ENCODE measurements around the gene NAV3. TPM values are rescaled to one million over a fixed set of nuclear protein-coding genes. Genes with fewer than 3 reads are reported as not detected.

Gene NAV3
- total RNA-seq, 2 experiments from 2014 or later, result not detected

GRCh38 chr12:77925536-77926108 lies 94.9 kb downstream of the NAV3 start:
- no peak overlapping the region for H3K27ac Mint-ChIP-seq
- Histone ChIP-seq H3K4me1 (ENCODE audit: insufficient read depth, low read length) (no peaks in the 10 kb centered on the region), H3K36me3 (ENCODE audit: insufficient read depth, low read length) (no peaks in the 10 kb centered on the region), H3K4me3 (ENCODE audit: low read length) (no peak overlapping the region), H3K9me3 (ENCODE audit: control insufficient read depth in 1 of 2, insufficient read depth in 1 of 2, low read length in 2 of 2) (peaks cover 0 to 3% of the 10 kb centered on the region in 2 experiments), H3K27me3 (ENCODE audit: control insufficient read depth in 1 of 2, insufficient read depth in 2 of 2, low read length in 2 of 2) (no peaks in the 10 kb centered on the region), H3K27ac (ENCODE audit: low read depth in 1 of 2, low read length in 2 of 2) (no peak overlapping the region)
- POLR2A ChIA-PET, result no interaction called here
- CTCF ChIA-PET, result no interaction called here
- intact Hi-C loops (cut with DNase I, micrococcal nuclease), result no loop called here
- TF ChIP-seq CTCF (IDR thresholded peaks at IDR 0.05), result no peak
- H3K4me3 Mint-ChIP-seq, result no peak overlapping the region
- H3K9me3 Mint-ChIP-seq, result peaks cover 4% of the 10 kb centered on the region
- DNase-seq, result peak in 2 of 14 experiments; percentile 2 to 3
- no peaks in the 10 kb centered on the region for H3K27me3 Mint-ChIP-seq
- no peak for ATAC-seq (ENCODE audit: poor library complexity)
- H3K36me3 Mint-ChIP-seq (ENCODE audit: low read depth), result no peaks in the 10 kb centered on the region
- H3K4me1 Mint-ChIP-seq (ENCODE audit: low read depth), result no peaks in the 10 kb centered on the region

GRCh38 chr12:77928078-77928477 lies 97.4 kb downstream of the NAV3 start:
- no peaks in the 10 kb centered on the region for H3K36me3 Mint-ChIP-seq (ENCODE audit: low read depth)
- DNase-seq, result no peak
- H3K4me1 Mint-ChIP-seq (ENCODE audit: low read depth), result no peaks in the 10 kb centered on the region
- no peak overlapping the region for H3K4me3 Mint-ChIP-seq
- no peak overlapping the region for H3K27ac Mint-ChIP-seq
- Histone ChIP-seq H3K27me3 (ENCODE audit: control insufficient read depth in 1 of 2, insufficient read depth in 2 of 2, low read length in 2 of 2) (no peaks in the 10 kb centered on the region), H3K4me1 (ENCODE audit: insufficient read depth, low read length) (no peaks in the 10 kb centered on the region), H3K4me3 (ENCODE audit: low read length) (no peak overlapping the region), H3K9me3 (ENCODE audit: control insufficient read depth in 1 of 2, insufficient read depth in 1 of 2, low read length in 2 of 2) (peaks cover 0 to 3% of the 10 kb centered on the region in 2 experiments), H3K36me3 (ENCODE audit: insufficient read depth, low read length) (no peaks in the 10 kb centered on the region), H3K27ac (ENCODE audit: low read depth in 1 of 2, low read length in 2 of 2) (no peak overlapping the region)
- H3K9me3 Mint-ChIP-seq, result peaks cover 6% of the 10 kb centered on the region
- ChIA-PET CTCF (interaction anchor here (0.7 to 1.0 kb wide), 2 partner anchors 10 to 333 kb away, joined by 3 read pairs; no protein-coding TSS in a partner anchor), POLR2A (interaction anchor here (1.3 kb wide), 1 partner anchor 8 kb away, joined by 3 read pairs; no protein-coding TSS in a partner anchor)
- ATAC-seq (ENCODE audit: poor library complexity), result no peak
- H3K27me3 Mint-ChIP-seq, result no peaks in the 10 kb centered on the region
- intact Hi-C loops (cut with DNase I, micrococcal nuclease), result no loop called here
- TF ChIP-seq CTCF (IDR thresholded peaks at IDR 0.05), result no peak

DNA sequence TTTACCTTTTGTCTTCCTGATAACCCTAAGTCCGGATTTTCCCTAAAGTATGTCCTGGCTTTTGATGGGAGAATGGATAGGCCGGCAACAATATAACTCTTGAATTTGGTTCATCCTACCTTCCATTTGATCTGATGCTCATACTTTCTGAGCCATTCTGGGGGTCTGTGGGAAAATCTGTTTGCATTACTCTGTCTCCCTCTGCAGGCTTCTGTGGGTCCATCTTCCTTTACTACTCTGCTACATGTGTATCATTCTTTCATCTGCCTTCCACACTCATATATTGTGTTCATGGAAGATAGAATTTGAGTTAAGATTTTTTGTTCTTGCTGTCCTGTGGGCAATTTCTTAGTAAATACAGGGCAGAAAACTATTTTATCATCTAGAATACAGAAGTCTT lies 101.5 kb downstream of the NAV3 start:
- Histone ChIP-seq H3K4me3 (ENCODE audit: low read length) (no peak overlapping the region), H3K27ac (ENCODE audit: low read depth in 1 of 2, low read length in 2 of 2) (no peak overlapping the region), H3K27me3 (ENCODE audit: control insufficient read depth in 1 of 2, insufficient read depth in 2 of 2, low read length in 2 of 2) (no peaks in the 10 kb centered on the region), H3K9me3 (ENCODE audit: control insufficient read depth in 1 of 2, insufficient read depth in 1 of 2, low read length in 2 of 2) (peaks cover 0 to 3% of the 10 kb centered on the region in 2 experiments), H3K4me1 (ENCODE audit: insufficient read depth, low read length) (no peaks in the 10 kb centered on the region), H3K36me3 (ENCODE audit: insufficient read depth, low read length) (no peaks in the 10 kb centered on the region)
- CTCF ChIA-PET, result no interaction called here
- H3K27me3 Mint-ChIP-seq, result no peaks in the 10 kb centered on the region
- H3K4me1 Mint-ChIP-seq (ENCODE audit: low read depth), result no peaks in the 10 kb centered on the region
- no peak for TF ChIP-seq CTCF (IDR thresholded peaks at IDR 0.05)
- POLR2A ChIA-PET, result no interaction called here
- peaks cover 4% of the 10 kb centered on the region for H3K9me3 Mint-ChIP-seq
- H3K27ac Mint-ChIP-seq, result no peak overlapping the region
- no peak overlapping the region for H3K4me3 Mint-ChIP-seq
- intact Hi-C loops (cut with DNase I, micrococcal nuclease), result no loop called here
- ATAC-seq (ENCODE audit: poor library complexity) (no peak), DNase-seq (no peak)
- no peaks in the 10 kb centered on the region for H3K36me3 Mint-ChIP-seq (ENCODE audit: low read depth)
